Iris pigment epithelial cell (primary cell): ENCODE data around the gene RTN1.

Experiments used
- DNase-seq: peaks from one replicate; pipeline ENCODE4 v3.0.0-alpha.2; 2011; ENCODE audit warnings: low read depth

Gene RTN1

GRCh38 chr14:59565087-59565486 lies 305.5 kb downstream of the RTN1 start:
- no peak for DNase-seq

GRCh38 chr14:59564366-59564765 lies 306.2 kb downstream of the RTN1 start:
- no peak for DNase-seq

- DNase-seq, result no peak
These were observed 323.3 kb downstream of the RTN1 start for GRCh38 chr14:59547310-59547709.
